Pancreas (tissue), 10 donors: ENCODE data around the gene DNM3. TPM values are rescaled to one million over a fixed set of nuclear protein-coding genes. Genes with fewer than 3 reads are reported as not detected.
A peak's percentile ranks its signal among the peaks of the same experiment; 100 is the strongest.

Source experiments
- ATAC-seq, 4 donors: fragments of 200-7000 bp; cut with Tn5 transposase; one replicate each; pipeline versions ENCODE4 v1.8.0 to v1.9.1; 2020; ENCODE audit warnings: mild to moderate bottlenecking in 4 of 4, moderate library complexity in 4 of 4
- DNase-seq, 6 donors: peaks; one replicate each; pipeline ENCODE4 v3.0.0-alpha.2; 2020
- FAIRE-seq: peaks from 2 replicates; lab custom pipeline; 2012; peaks lifted over from hg19 to GRCh38; lab: Jason Lieb, UNC
- H3K27ac ChIP-seq, 4 donors: fragments of 200-600 bp; sonication (generic); 1 replicate in 3 of 4; 2 replicates in 1 of 4; pipeline versions ENCODE4 v1.5.0 to v1.8.0; 2020
- H3K27me3 ChIP-seq, 4 donors: fragments of 200-600 bp; one replicate each; pipeline ENCODE4 v1.8.0; 2021
- H3K36me3 ChIP-seq, 3 donors: fragments of 200-600 bp; sonication (generic) in 1 of 3; one replicate each; pipeline versions ENCODE4 v1.5.0 to v1.8.0; 2020 to 2021
- H3K4me1 ChIP-seq, 3 donors: fragments of 200-600 bp; one replicate each; pipeline ENCODE4 v1.8.0; 2021
- H3K4me3 ChIP-seq, 4 donors: fragments of 200-600 bp; sonication (generic) in 2 of 4; one replicate each; pipeline versions ENCODE4 v1.5.0 to v1.8.0; 2020 to 2021
- H3K9me3 ChIP-seq, 4 donors: fragments of 200-600 bp; one replicate each; pipeline ENCODE4 v1.8.0; 2021
- CTCF ChIP-seq, 4 donors: fragments of 200-600 bp; sonication (generic) in 3 of 4; IDR thresholded peaks; one replicate each; pipeline versions ENCODE4 v1.5.0 to v1.8.0; 2021; ENCODE audit warnings: antibody characterized with exemption in 4 of 4
- WGBS, 2 donors: extraction: QIAGEN DNeasy Blood & Tissue Kit; methylation state at CpG; one replicate each; pipeline ENCODE4 v1.1.7; 2013; 5-methylcytosine and 5-hydroxymethylcytosine counted together
- intact Hi-C, 3 donors: fragments of 100-400 bp; cut with DNase I; formaldehyde crosslinking; loops; one replicate each; pipeline versions ENCODE4 v1.11.1 to v1.14.2; 2022
- polyA plus RNA-seq, 2 donors: library from polyadenylated mRNA; stranded (reverse); fragments of 200-250 nt; gene quantifications; one replicate each; pipeline ENCODE4 v1.2.3, GENCODE V29; 2013
- total RNA-seq, 6 donors: library from RNA; stranded (reverse); fragmentation: NEBNext Ultra II Directional in 4 of 6; extraction: Animal tissue kit (Norgen Biotek cat#: 25700) in 4 of 6; gene quantifications; one replicate each; pipeline versions ENCODE4 v1.2.1 to v1.2.4, GENCODE V29; 2021 to 2023
- donor health status: healthy with polysubstance abuse.
- donor health status: DM: no; HTN: no; CAD: no; lungs with moderate emphysema.
- donor health status: DM: no; HTN: no; CAD: no.
- donor health status: control.
- donor health status: control.
- donor health status: Bipolar disorder and iron deficiency.
- donor health status: DM: yes; HTN: yes; CAD: no.
- donor health status: DM: no; HTN: no; CAD: no.
- donor health status: DM: no; HTN: no; CAD: no.
- donor health status: DM: yes; HTN: yes; CAD: no.

DNM3 gene
- total and polyA plus RNA-seq, 8 donors = 0.40 to 1.3 (median 0.78) TPM

DNA sequence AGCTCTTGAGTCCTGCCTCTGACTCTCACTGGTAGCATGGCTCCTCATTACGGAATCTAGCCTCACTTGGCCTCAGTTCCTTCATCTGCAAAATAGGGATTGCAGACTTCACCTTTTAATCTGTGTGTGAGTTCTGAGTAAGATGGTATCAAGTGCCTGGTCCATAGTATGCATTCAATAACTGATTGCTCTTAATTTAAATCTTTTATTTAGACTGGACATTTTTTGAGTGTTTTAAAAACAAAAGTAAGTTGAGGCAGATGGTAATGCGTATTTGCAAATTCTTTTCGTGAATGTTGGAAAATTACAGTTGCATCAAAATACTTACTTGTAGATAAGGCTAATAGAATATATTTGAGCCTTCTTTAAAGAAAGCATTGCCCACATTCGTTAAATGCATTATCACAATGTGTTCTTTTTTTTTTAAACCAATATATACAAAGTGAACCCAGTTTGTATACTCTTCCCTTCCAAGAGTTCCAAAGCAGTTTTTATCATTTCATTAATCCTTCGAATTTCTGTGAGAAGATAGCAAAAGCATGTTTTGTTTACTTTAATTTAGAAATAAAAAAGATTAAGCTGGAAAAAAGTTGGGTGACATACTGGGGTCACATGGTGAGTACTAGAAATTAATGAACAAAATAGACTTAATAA lies 8.1 kb downstream of the DNM3 start:
- H3K4me3 ChIP-seq = no peak overlapping the region
- H3K27ac ChIP-seq = no peak overlapping the region
- H3K36me3 ChIP-seq = no peaks in the 10 kb centered on the region
- TF ChIP-seq CTCF (IDR thresholded peaks at IDR 0.05) = no peak
- no peaks in the 10 kb centered on the region for H3K9me3 ChIP-seq
- FAIRE-seq (no peak), ATAC-seq (no peak), DNase-seq (no peak)
- H3K27me3 ChIP-seq = peaks cover 0 to 3% (median 0%) of the 10 kb centered on the region in 4 donors
- intact Hi-C loops = no loop called here
- 62% methylated on average over 5 of the region's 5 CpGs for WGBS, 2 donors
- no peaks in the 10 kb centered on the region for H3K4me1 ChIP-seq

DNA sequence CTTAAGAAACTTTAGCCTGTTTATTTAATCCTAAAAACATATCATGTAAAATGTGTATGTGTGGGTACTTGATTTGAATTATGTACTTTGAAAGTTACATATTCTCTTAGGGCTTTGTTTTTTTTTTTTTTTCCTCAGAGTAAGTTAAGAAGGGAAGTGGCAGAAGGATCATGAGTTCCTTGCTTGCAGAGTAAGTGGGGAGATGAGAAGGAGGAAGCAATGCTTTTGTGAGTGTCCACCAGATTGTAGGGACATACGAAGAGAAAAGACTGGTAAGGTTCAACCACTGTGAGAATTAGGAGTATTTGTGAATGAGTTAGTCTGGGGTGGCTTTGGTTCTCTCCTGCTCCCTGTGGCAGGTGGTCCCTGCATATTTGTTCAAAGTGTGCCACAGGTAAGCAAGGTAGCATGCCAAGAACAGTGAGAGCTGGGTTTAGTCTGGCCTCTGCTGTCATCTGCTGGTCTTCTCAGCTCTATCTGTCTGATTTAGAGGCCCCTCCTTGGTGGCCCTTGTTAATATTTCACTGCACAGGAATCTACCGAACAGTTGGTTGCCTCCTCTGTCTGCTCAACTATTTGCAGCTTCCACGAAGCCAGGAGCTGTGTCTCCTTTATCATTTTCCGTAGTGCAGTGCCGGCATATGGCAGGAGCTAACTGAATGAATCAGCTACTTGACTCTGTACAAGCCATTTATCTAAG lies 9.5 kb downstream of the DNM3 start:
- H3K27ac ChIP-seq = no peak overlapping the region
- no peaks in the 10 kb centered on the region for H3K27me3 ChIP-seq
- no peaks in the 10 kb centered on the region for H3K9me3 ChIP-seq
- 20 to 21% methylated on average over 5 of the region's 5 CpGs for WGBS, 2 donors
- H3K4me3 ChIP-seq = no peak overlapping the region
- no peaks in the 10 kb centered on the region for H3K4me1 ChIP-seq
- DNase-seq = peak in 1 of 6 donors; percentile 10
- TF ChIP-seq CTCF (IDR thresholded peaks at IDR 0.05) = no peak
- no peaks in the 10 kb centered on the region for H3K36me3 ChIP-seq
- FAIRE-seq = no peak
- ATAC-seq = peak; percentile 31 to 84 (median 52)
- intact Hi-C loops = no loop called here

DNA sequence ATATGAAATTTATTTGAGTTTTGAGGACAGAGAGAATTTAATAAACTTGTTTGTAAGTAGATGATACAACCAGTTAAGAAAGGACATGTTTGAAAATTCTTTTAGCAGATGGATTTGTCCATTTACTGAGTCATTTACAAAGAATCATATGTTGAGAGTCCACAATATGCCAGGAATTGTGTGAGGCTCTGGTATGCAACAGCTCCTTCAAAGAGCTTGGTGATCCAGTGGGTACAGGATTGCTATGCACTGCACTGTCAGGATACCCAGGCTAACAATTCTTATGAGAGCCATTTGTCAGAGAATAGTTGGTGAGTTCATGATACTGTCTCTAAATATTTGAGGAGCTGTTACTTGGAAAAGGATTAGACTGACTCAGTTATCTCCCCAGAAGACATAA lies 11.0 kb downstream of the DNM3 start:
- no peak for ATAC-seq
- Histone ChIP-seq H3K4me3 (no peak overlapping the region), H3K9me3 (no peaks in the 10 kb centered on the region), H3K36me3 (no peaks in the 10 kb centered on the region), H3K27ac (no peak overlapping the region), H3K4me1 (no peaks in the 10 kb centered on the region), H3K27me3 (no peaks in the 10 kb centered on the region)
- no peak for TF ChIP-seq CTCF (IDR thresholded peaks at IDR 0.05)
- no peak for FAIRE-seq
- intact Hi-C loops = no loop called here
- DNase-seq = no peak

DNA sequence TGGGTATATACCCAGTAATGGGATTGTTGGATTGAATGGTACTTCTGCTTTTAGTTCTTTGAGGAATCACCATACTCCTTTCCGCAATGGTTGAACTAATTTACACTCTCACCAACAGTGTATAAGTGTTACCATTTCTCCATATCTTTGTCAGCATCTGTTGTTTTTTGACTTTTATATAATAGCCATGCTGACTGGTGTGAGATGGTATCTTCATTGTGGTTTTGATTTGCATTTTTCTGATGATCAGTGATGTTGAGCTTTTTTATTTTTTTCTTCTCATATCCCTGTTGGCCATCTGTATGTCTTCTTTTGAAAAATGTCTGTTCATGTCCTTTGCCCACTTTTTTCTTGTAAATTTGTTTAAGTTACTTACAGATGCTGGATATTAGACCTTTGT lies 14.1 kb downstream of the DNM3 start:
- no peaks in the 10 kb centered on the region for H3K27me3 ChIP-seq
- no peaks in the 10 kb centered on the region for H3K36me3 ChIP-seq
- FAIRE-seq = no peak
- DNase-seq = no peak
- no peaks in the 10 kb centered on the region for H3K4me1 ChIP-seq
- H3K9me3 ChIP-seq = peaks cover 0 to 4% (median 0%) of the 10 kb centered on the region in 4 donors
- ATAC-seq = no peak
- H3K4me3 ChIP-seq = no peak overlapping the region
- no peak for TF ChIP-seq CTCF (IDR thresholded peaks at IDR 0.05)
- no peak overlapping the region for H3K27ac ChIP-seq
- 97 to 100% methylated on average over 1 of the region's 1 CpG for WGBS, 2 donors
- intact Hi-C loops = no loop called here

- intact Hi-C loops = no loop called here
- peaks cover 0 to 4% (median 0%) of the 10 kb centered on the region in 4 donors for H3K9me3 ChIP-seq
- DNase-seq (no peak), FAIRE-seq (no peak), ATAC-seq (no peak)
- 47 to 56% methylated on average over 3 of the region's 3 CpGs for WGBS, 2 donors
- no peaks in the 10 kb centered on the region for H3K4me1 ChIP-seq
- H3K27ac ChIP-seq = no peak overlapping the region
- H3K36me3 ChIP-seq = no peaks in the 10 kb centered on the region
- H3K27me3 ChIP-seq = no peaks in the 10 kb centered on the region
- no peak for TF ChIP-seq CTCF (IDR thresholded peaks at IDR 0.05)
- H3K4me3 ChIP-seq = no peak overlapping the region
These were observed 17.4 kb downstream of the DNM3 start for GRCh38 chr1:171858696-171859095.
